Upper lobe of right lung (tissue), 1 donor: ENCODE data around the gene KBTBD13. TPM values are rescaled to one million over a fixed set of nuclear protein-coding genes. Genes with fewer than 3 reads are reported as not detected.
A peak's percentile ranks its signal among the peaks of the same experiment; 100 is the strongest.

ENCODE experiments used
- ATAC-seq: fragments of 200-7000 bp; cut with Tn5 transposase; one replicate; pipeline ENCODE4 v1.9.1; 2020; ENCODE audit warnings: mild to moderate bottlenecking, moderate library complexity
- DNase-seq: peaks from one replicate; pipeline ENCODE4 v3.0.0-alpha.2; 2020
- H3K27ac ChIP-seq: fragments of 200-600 bp; one replicate; pipeline ENCODE4 v1.8.0; 2022
- H3K27me3 ChIP-seq: fragments of 200-600 bp; one replicate; pipeline ENCODE4 v1.8.0; 2022; ENCODE audit warnings: mild to moderate bottlenecking
- H3K36me3 ChIP-seq: fragments of 200-600 bp; one replicate; pipeline ENCODE4 v1.8.0; 2022
- H3K4me1 ChIP-seq: fragments of 200-600 bp; one replicate; pipeline ENCODE4 v1.8.0; 2022
- H3K4me3 ChIP-seq: fragments of 200-600 bp; one replicate; pipeline ENCODE4 v1.8.0; 2022; ENCODE audit warnings: mild to moderate bottlenecking
- H3K9me3 ChIP-seq: fragments of 200-600 bp; one replicate; pipeline ENCODE4 v1.8.0; 2022
- CTCF ChIP-seq: fragments of 200-600 bp; IDR thresholded peaks from one replicate; pipeline ENCODE4 v1.8.0; 2022; ENCODE audit warnings: antibody characterized with exemption
- intact Hi-C: fragments of 100-400 bp; cut with DNase I; formaldehyde crosslinking; loops from one replicate; pipeline ENCODE4 v1.11.0; 2022
- total RNA-seq: library from RNA; stranded (reverse); fragmentation: NEBNext Ultra II Directional; extraction: Animal tissue kit (Norgen Biotek cat#: 25700); gene quantifications from one replicate; pipeline ENCODE4 v1.2.1, GENCODE V29; 2021
- donor health status: DM: no; HTN: yes; CAD: no; lungs with severe emphysema.

KBTBD13 gene
- total RNA-seq, 1 donor from 2014 or later = not detected

GRCh38 chr15:65067645-65068402, 8.7 kb upstream of the KBTBD13 start, which contains the start of gene RASL12:
Gene RASL12, minus strand, starts transcription at chr15:65067991. Its CDS starts 156 bp downstream, at chr15:65067835.
- Histone ChIP-seq H3K4me3 (peak within 1 kb of the TSS; percentile 49), H3K9me3 (no peaks in the 10 kb centered on the region), H3K4me1 (peaks cover 17% of the 10 kb centered on the region), H3K27ac (peak within 1 kb of the TSS; percentile 83), H3K36me3 (no peaks in the 10 kb centered on the region), H3K27me3 (peaks cover 19% of the 10 kb centered on the region)
- no peak for TF ChIP-seq CTCF
- DNase-seq (peak; percentile 61), ATAC-seq (peak; percentile 49)
- intact Hi-C loops = no loop called here

GRCh38 chr15:65068403-65068788, 8.2 kb upstream of the KBTBD13 start:
- peak overlapping the region; percentile 83 for H3K27ac ChIP-seq
- H3K27me3 ChIP-seq = peaks cover 19% of the 10 kb centered on the region
- DNase-seq (no peak), ATAC-seq (no peak)
- no peak for TF ChIP-seq CTCF
- peaks cover 17% of the 10 kb centered on the region for H3K4me1 ChIP-seq
- H3K4me3 ChIP-seq = peak overlapping the region; percentile 49
- intact Hi-C loops = no loop called here
- no peaks in the 10 kb centered on the region for H3K36me3 ChIP-seq
- no peaks in the 10 kb centered on the region for H3K9me3 ChIP-seq

DNA sequence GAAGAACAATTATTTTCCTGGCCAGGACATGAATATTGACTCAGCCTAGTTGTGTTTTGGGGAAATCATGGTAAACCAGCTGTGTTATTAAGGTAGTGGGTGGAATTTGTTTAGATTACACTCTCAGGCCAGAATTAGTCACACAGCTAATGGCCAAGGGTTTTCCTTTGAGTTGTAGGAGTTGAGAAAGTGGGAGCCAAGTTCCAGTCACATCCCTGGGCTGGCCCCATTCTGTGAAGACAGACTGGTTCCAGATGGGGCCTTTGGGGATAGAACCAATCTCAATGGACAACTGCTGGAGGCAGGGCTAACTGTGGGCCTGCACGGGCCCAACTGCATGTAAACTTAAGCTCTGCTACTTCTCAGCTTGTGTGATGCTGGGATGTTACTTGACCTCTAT, 7.4 kb upstream of the KBTBD13 start:
- intact Hi-C loops = no loop called here
- TF ChIP-seq CTCF = no peak
- H3K4me3 ChIP-seq = no peak overlapping the region
- peaks cover 19% of the 10 kb centered on the region for H3K27me3 ChIP-seq
- no peak for DNase-seq
- H3K9me3 ChIP-seq = no peaks in the 10 kb centered on the region
- H3K27ac ChIP-seq = peak overlapping the region; percentile 83
- peaks cover 17% of the 10 kb centered on the region for H3K4me1 ChIP-seq
- peak; percentile 62 for ATAC-seq
- no peaks in the 10 kb centered on the region for H3K36me3 ChIP-seq

DNA sequence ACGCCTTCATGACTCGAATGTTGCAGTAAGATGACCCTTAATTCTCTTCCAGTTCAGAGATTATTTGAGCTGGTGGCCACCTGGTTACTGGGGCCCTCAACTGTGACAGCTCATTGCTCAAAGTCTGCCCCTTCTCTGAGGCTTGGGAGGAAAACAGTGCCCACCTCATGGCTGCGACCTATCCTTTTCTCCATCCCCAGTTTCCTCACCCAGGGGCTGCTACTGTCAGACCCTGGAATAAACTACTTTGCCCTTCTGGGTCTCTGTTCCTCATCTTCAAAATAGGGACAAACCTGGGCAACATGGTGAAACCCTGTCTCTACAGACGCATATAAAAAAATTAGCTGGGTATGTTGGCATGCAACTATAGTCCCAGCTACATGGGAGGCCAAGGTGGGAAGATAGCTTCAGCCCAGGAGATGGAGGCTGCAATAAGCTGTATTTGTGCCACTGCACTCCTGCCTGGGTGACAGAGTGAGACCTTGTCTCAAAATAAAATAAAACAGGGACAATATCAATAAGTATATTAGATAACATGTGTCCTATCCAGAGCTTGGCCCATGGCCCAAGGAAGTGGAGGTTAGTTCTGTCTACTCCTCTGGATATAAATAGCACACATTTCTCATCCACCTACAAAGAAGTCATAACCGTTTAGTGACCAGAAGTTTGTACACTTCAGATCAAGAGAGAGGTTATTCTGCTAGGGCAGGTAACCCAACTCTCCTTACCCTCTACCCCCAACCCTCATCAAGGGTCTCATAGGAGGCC, 6.6 kb upstream of the KBTBD13 start:
- intact Hi-C loops = no loop called here
- H3K4me3 ChIP-seq = no peak overlapping the region
- ATAC-seq (no peak), DNase-seq (no peak)
- H3K36me3 ChIP-seq = no peaks in the 10 kb centered on the region
- H3K27ac ChIP-seq = peak overlapping the region; percentile 55
- H3K9me3 ChIP-seq = no peaks in the 10 kb centered on the region
- TF ChIP-seq CTCF = no peak
- H3K27me3 ChIP-seq = peaks cover 19% of the 10 kb centered on the region
- H3K4me1 ChIP-seq = peaks cover 17% of the 10 kb centered on the region

DNA sequence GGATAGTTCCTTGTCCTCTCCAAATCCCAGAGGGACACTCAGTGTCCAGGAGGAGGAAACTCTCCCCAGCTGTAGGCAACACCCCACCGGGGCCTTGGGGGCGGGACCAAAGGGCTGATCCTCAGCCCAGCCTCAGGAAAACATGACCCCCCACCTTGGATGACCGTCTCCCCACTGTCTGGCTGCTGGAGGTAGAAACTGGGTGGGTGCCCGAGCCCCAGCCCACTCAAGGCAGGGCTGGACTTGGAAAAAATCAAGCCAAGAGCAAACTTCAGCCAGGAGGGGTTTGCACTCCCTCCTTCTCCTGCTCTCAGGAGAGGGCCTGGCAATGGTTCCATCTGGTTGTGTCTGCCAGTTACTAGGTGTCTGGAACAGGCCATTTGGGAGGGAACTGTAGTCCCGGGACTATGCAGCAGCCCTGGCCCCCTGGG, 5.2 kb upstream of the KBTBD13 start:
- peak overlapping the region; percentile 11 for H3K27ac ChIP-seq
- DNase-seq (no peak), ATAC-seq (peak; percentile 15)
- TF ChIP-seq CTCF = no peak
- no peak overlapping the region for H3K4me3 ChIP-seq
- peaks cover 15% of the 10 kb centered on the region for H3K27me3 ChIP-seq
- H3K9me3 ChIP-seq = no peaks in the 10 kb centered on the region
- peaks cover 17% of the 10 kb centered on the region for H3K4me1 ChIP-seq
- intact Hi-C loops = no loop called here
- no peaks in the 10 kb centered on the region for H3K36me3 ChIP-seq
